Adrenal gland (tissue), 12 donors: ENCODE data around the gene HS3ST1. TPM values are rescaled to one million over a fixed set of nuclear protein-coding genes. Genes with fewer than 3 reads are reported as not detected.

Source experiments
- DNase-seq, 7 donors: peaks; one replicate each; pipeline ENCODE4 v3.0.0-alpha.2; 2019 to 2020
- H3K27ac ChIP-seq, 5 donors: fragments of 200-600 bp; sonication (generic) in 4 of 5; 1 replicate in 3 of 5; 2 replicates in 2 of 5; pipeline versions ENCODE4 v1.5.1 to v1.8.0; 2016 to 2020; ENCODE audit warnings: mild to moderate bottlenecking in 1 of 5
- H3K27me3 ChIP-seq: fragments of 200-600 bp; 2 replicates; pipeline ENCODE4 v1.8.0; 2021
- H3K36me3 ChIP-seq, 2 donors: fragments of 200-600 bp; replicated peaks in 1 of 2; 1 replicate in 1 of 2; 2 replicates in 1 of 2; pipeline versions ENCODE4 v1.5.1 to v1.8.0; 2018 to 2022
- H3K4me1 ChIP-seq, 2 donors: fragments of 200-600 bp; replicated peaks in 1 of 2; 1 replicate in 1 of 2; 2 replicates in 1 of 2; pipeline versions ENCODE4 v1.5.1 to v1.8.0; 2018 to 2021
- H3K4me3 ChIP-seq, 4 donors: fragments of 200-600 bp; sonication (generic) in 3 of 4; one replicate each; pipeline ENCODE4 v1.5.1; 2016 to 2018
- H3K9me3 ChIP-seq, 3 donors: fragments of 200-600 bp; sonication (generic) in 1 of 3; replicated peaks in 1 of 3; 1 replicate in 2 of 3; 2 replicates in 1 of 3; pipeline versions ENCODE4 v1.5.1 to v1.8.0; 2016 to 2021
- POLR2A ChIP-seq, 2 donors: fragments of 450-650 bp; IDR thresholded peaks; one replicate each; pipeline ENCODE4 v1.6.1; 2017; ENCODE audit warnings: antibody characterized with exemption in 2 of 2, mild to moderate bottlenecking in 2 of 2, moderate library complexity in 1 of 2
- WGBS, 4 donors: extraction: QIAGEN DNeasy Blood & Tissue Kit in 2 of 4; methylation state at CpG; one replicate each; pipeline versions ENCODE4 v1.1.5 to v1.1.7; 2013 to 2017; 5-methylcytosine and 5-hydroxymethylcytosine counted together
- intact Hi-C, 2 donors: fragments of 100-400 bp; cut with DNase I; formaldehyde crosslinking; loops; one replicate each; pipeline versions ENCODE4 v1.14.1 to v1.15.0; 2022 to 2023
- polyA plus RNA-seq, 3 donors: library from polyadenylated mRNA; stranded (reverse); fragments of 200-250 nt in 2 of 3; fragments of 350-450 nt in 1 of 3; fragmentation: Illumina TruSeq in 1 of 3; extraction: RNeasy Lipid Tissue Mini Kit (QIAGEN cat#74804) in 1 of 3; gene quantifications; one replicate each; pipeline ENCODE4 v1.2.3, GENCODE V29; 2013 to 2014
- total RNA-seq, 9 donors: library from RNA; depleted of rRNA in 4 of 9; stranded (reverse); fragments of >200 nt in 4 of 9; fragments of 120-200 nt in 1 of 9; fragmentation: NEBNext Ultra II Directional in 1 of 9; extraction: Animal tissue kit (Norgen Biotek cat#: 25700) in 1 of 9; gene quantifications; one replicate each; pipeline versions ENCODE4 v1.1.0 to v1.2.4, GENCODE V29; 2013 to 2023
- TF ChIP-seq, protein P1 (sequence below), 6 experiments: fragments of 450-650 bp in 4 of 6; fragments of 200-600 bp in 2 of 6; sonication (generic) in 1 of 6; IDR thresholded peaks; 1 replicate in 5 of 6; 2 replicates in 1 of 6; pipeline versions ENCODE4 v1.5.1 to v1.8.0; 2016 to 2021; ENCODE audit warnings: antibody characterized with exemption in 6 of 6, mild to moderate bottlenecking in 2 of 6, moderate library complexity in 1 of 6
- donor health status: healthy with polysubstance abuse.
- donor health status: Bipolar disorder and iron deficiency.
- donor health status: DM: yes; HTN: yes; CAD: no.
- donor health status: DM: no; HTN: no; CAD: no.
- donor health status: DM: no; HTN: no; CAD: no.
- donor health status: DM: yes; HTN: yes; CAD: no.

The HS3ST1 gene
- total and polyA plus RNA-seq, 12 donors = 0.60 to 7.8 (median 2.4) TPM

DNA sequence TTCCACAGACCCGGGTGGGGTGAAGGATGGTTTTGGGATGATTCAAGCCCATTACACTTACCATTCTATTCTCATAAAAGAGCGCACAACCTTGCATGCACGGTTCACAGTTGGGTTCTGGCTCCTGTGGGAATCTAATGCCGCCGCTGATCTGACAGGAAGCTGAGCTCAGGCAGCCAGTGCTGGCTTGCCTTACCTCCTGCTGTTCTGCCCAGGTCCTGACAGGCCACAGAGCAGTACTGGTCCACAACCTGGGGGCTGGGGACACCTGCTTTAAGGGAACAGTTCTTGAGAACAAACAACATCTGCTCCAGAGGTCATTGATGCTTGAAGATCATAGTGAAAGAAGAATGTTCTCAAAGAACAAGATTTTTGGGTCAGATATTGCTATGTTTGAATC lies 8.0 kb upstream of the HS3ST1 start:
- 83 to 91% (median 85%) methylated on average over 5 of the region's 5 CpGs for WGBS, 4 donors
- no peak for TF ChIP-seq POLR2A (IDR thresholded peaks at IDR 0.05)
- TF ChIP-seq, protein P1, sequence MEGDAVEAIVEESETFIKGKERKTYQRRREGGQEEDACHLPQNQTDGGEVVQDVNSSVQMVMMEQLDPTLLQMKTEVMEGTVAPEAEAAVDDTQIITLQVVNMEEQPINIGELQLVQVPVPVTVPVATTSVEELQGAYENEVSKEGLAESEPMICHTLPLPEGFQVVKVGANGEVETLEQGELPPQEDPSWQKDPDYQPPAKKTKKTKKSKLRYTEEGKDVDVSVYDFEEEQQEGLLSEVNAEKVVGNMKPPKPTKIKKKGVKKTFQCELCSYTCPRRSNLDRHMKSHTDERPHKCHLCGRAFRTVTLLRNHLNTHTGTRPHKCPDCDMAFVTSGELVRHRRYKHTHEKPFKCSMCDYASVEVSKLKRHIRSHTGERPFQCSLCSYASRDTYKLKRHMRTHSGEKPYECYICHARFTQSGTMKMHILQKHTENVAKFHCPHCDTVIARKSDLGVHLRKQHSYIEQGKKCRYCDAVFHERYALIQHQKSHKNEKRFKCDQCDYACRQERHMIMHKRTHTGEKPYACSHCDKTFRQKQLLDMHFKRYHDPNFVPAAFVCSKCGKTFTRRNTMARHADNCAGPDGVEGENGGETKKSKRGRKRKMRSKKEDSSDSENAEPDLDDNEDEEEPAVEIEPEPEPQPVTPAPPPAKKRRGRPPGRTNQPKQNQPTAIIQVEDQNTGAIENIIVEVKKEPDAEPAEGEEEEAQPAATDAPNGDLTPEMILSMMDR (IDR thresholded peaks at IDR 0.05) = no peak

DNA sequence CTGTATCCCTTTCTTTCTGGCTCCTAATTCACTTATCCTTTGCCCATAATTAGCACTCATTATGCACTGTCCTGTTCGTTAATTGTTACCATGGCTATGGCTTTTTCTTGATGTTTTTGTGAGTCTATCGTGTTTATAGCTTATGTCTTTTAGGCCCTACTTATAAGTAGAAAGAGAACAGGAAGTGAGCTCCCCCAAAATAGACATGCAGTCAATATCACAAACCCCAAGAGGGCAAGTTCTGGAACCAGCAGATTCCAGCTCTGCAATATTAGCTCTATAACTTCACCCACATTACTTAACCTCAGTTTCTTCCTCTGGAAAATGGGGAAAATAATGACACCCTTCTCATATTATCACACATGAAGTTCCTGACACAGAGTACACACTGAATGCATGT lies 7.4 kb upstream of the HS3ST1 start:
- Histone ChIP-seq H3K9me3 (no peaks in the 10 kb centered on the region), H3K4me3 (no peak overlapping the region), H3K4me1 (peaks cover 0 to 3% of the 10 kb centered on the region in 2 donors), H3K27me3 (no peaks in the 10 kb centered on the region), H3K27ac (no peak overlapping the region), H3K36me3 (no peaks in the 10 kb centered on the region)
- DNase-seq = no peak
- TF ChIP-seq POLR2A (IDR thresholded peaks at IDR 0.05) = no peak
- TF ChIP-seq, protein P1 (IDR thresholded peaks at IDR 0.05) = no peak
- intact Hi-C loops = no loop called here
- 76 to 77% (median 77%) methylated on average over 2 of the region's 2 CpGs for WGBS, 4 donors

More for the DNA sequence above, 8.0 kb upstream of the HS3ST1 start:
- DNase-seq = no peak
- H3K27ac ChIP-seq = no peak overlapping the region
- H3K4me1 ChIP-seq = peaks cover 0 to 3% of the 10 kb centered on the region in 2 donors
- H3K27me3 ChIP-seq = no peaks in the 10 kb centered on the region
- no peaks in the 10 kb centered on the region for H3K9me3 ChIP-seq
- intact Hi-C loops = no loop called here
- no peaks in the 10 kb centered on the region for H3K36me3 ChIP-seq
- no peak overlapping the region for H3K4me3 ChIP-seq

DNA sequence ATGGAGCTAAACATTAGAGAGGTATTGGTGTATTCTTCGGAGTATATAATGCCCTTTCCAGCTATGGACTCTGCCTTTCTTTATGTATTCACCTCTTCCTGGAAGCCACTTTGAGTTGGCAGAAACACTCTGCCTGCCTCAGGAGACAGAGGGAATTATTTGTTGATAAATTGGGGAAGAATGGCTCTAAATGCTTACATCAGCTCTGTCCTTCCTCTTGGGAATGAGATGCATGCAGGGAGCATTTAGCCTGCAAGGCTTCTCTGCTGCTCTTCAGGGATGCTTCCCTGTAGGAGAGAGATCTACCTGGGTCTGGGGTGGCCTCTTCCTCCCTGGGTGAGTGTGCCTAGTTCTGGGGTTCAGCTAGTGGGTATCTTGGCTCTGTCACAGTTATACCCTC lies 6.9 kb upstream of the HS3ST1 start:
- Histone ChIP-seq H3K4me3 (no peak overlapping the region), H3K9me3 (no peaks in the 10 kb centered on the region), H3K27ac (no peak overlapping the region), H3K27me3 (no peaks in the 10 kb centered on the region), H3K36me3 (no peaks in the 10 kb centered on the region), H3K4me1 (peaks cover under 1 to 3% of the 10 kb centered on the region in 2 donors)
- DNase-seq = no peak
- WGBS, 4 donors = 93 to 100% (median 98%) methylated on average over 1 of the region's 1 CpG
- intact Hi-C loops = no loop called here
- TF ChIP-seq, protein P1 (IDR thresholded peaks at IDR 0.05) = no peak
- TF ChIP-seq POLR2A (IDR thresholded peaks at IDR 0.05) = no peak

DNA sequence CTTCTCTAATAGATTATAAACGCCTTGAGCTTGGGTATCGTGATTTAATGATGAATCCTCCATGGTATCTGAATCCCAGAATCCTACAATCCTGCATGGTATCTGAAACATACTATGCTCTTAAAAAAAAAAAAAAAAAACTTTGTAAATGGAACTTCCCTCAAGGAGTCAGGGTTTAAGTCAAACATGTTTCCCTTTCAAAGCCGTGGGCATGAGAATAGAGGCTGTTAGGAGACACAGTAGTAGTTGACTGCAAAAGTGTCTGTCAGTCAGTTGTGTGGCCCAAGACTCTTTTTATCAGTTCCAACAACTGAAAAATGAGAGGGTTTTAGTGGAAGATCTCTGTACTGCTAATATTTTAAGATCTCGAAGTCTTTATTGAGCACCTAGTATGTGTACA lies 2.4 kb upstream of the HS3ST1 start:
- intact Hi-C loops = no loop called here
- Histone ChIP-seq H3K9me3 (no peaks in the 10 kb centered on the region), H3K27me3 (no peaks in the 10 kb centered on the region), H3K4me3 (no peak overlapping the region), H3K36me3 (no peaks in the 10 kb centered on the region), H3K27ac (no peak overlapping the region), H3K4me1 (peaks cover 3 to 21% of the 10 kb centered on the region in 2 donors)
- WGBS, 4 donors = 78 to 90% (median 86%) methylated on average over 4 of the region's 4 CpGs
- no peak for DNase-seq
- TF ChIP-seq, protein P1 (IDR thresholded peaks at IDR 0.05) = no peak
- no peak for TF ChIP-seq POLR2A (IDR thresholded peaks at IDR 0.05)
